ENCODE measurements around the gene BLOC1S1. TPM values are rescaled to one million over a fixed set of nuclear protein-coding genes. Genes with fewer than 3 reads are reported as not detected.

The BLOC1S1 gene
- total RNA-seq, 1 donor from 2014 or later = 71.2 TPM

GRCh38 chr12:55697686-55698085, 18.2 kb upstream of the BLOC1S1 start:
- Mint-ChIP-seq H3K36me3 (ENCODE audit: unreplicated experiment) (peaks cover 9% of the 10 kb centered on the region), H3K9me3 (ENCODE audit: unreplicated experiment) (peaks cover 5% of the 10 kb centered on the region), H3K4me1 (ENCODE audit: low read depth, unreplicated experiment) (no peaks in the 10 kb centered on the region), H3K4me3 (ENCODE audit: unreplicated experiment) (no peak overlapping the region), H3K27ac (ENCODE audit: unreplicated experiment) (no peak overlapping the region), H3K27me3 (ENCODE audit: unreplicated experiment) (peaks cover 4% of the 10 kb centered on the region)
- no peak for DNase-seq
- TF ChIP-seq CTCF (IDR thresholded peaks at IDR 0.05; ENCODE audit: partially characterized antibody, unreplicated experiment) = no peak

GRCh38 chr12:55698241-55698955, 17.4 kb upstream of the BLOC1S1 start:
- H3K27me3 Mint-ChIP-seq (ENCODE audit: unreplicated experiment) = peaks cover 4% of the 10 kb centered on the region

GRCh38 chr12:55698965-55699364, 16.9 kb upstream of the BLOC1S1 start:
- TF ChIP-seq CTCF (IDR thresholded peaks at IDR 0.05; ENCODE audit: partially characterized antibody, unreplicated experiment) = no peak
- Mint-ChIP-seq H3K9me3 (ENCODE audit: unreplicated experiment) (peaks cover 7% of the 10 kb centered on the region), H3K36me3 (ENCODE audit: unreplicated experiment) (peaks cover 9% of the 10 kb centered on the region), H3K4me1 (ENCODE audit: low read depth, unreplicated experiment) (peaks cover 2% of the 10 kb centered on the region), H3K4me3 (ENCODE audit: unreplicated experiment) (no peak overlapping the region), H3K27ac (ENCODE audit: unreplicated experiment) (no peak overlapping the region), H3K27me3 (ENCODE audit: unreplicated experiment) (peaks cover 4% of the 10 kb centered on the region)
- DNase-seq = no peak

More at GRCh38 chr12:55698241-55698955, 17.4 kb upstream of the BLOC1S1 start:
- Mint-ChIP-seq H3K36me3 (ENCODE audit: unreplicated experiment) (peaks cover 9% of the 10 kb centered on the region), H3K9me3 (ENCODE audit: unreplicated experiment) (peaks cover 7% of the 10 kb centered on the region), H3K4me1 (ENCODE audit: low read depth, unreplicated experiment) (peaks cover 2% of the 10 kb centered on the region), H3K27ac (ENCODE audit: unreplicated experiment) (no peak overlapping the region), H3K4me3 (ENCODE audit: unreplicated experiment) (no peak overlapping the region)
- no peak for TF ChIP-seq CTCF (IDR thresholded peaks at IDR 0.05; ENCODE audit: partially characterized antibody, unreplicated experiment)
- DNase-seq = no peak

GRCh38 chr12:55699471-55700055, 16.3 kb upstream of the BLOC1S1 start:
- no peak for DNase-seq
- H3K27me3 Mint-ChIP-seq (ENCODE audit: unreplicated experiment) = peaks cover 4% of the 10 kb centered on the region
- H3K4me1 Mint-ChIP-seq (ENCODE audit: low read depth, unreplicated experiment) = peaks cover 2% of the 10 kb centered on the region
- H3K4me3 Mint-ChIP-seq (ENCODE audit: unreplicated experiment) = no peak overlapping the region
- no peak for TF ChIP-seq CTCF (IDR thresholded peaks at IDR 0.05; ENCODE audit: partially characterized antibody, unreplicated experiment)
- no peak overlapping the region for H3K27ac Mint-ChIP-seq (ENCODE audit: unreplicated experiment)
- H3K36me3 Mint-ChIP-seq (ENCODE audit: unreplicated experiment) = peaks cover 9% of the 10 kb centered on the region
- H3K9me3 Mint-ChIP-seq (ENCODE audit: unreplicated experiment) = peaks cover 11% of the 10 kb centered on the region
